ENCODE results near the gene AOPEP.

Gene AOPEP

GRCh38 chr9:94794476-94795167 lies 68.1 kb downstream of the AOPEP start:
- DNase-seq (ENCODE audit: low spot score), result no peak

GRCh38 chr9:94796687-94797086 lies 70.2 kb downstream of the AOPEP start:
- DNase-seq (ENCODE audit: low spot score), result no peak

GRCh38 chr9:94798201-94798600 lies 71.7 kb downstream of the AOPEP start:
- DNase-seq (ENCODE audit: low spot score), result no peak

GRCh38 chr9:94798708-94799107 lies 72.2 kb downstream of the AOPEP start:
- no peak for DNase-seq (ENCODE audit: low spot score)

GRCh38 chr9:94799578-94800264 lies 73.2 kb downstream of the AOPEP start:
- no peak for DNase-seq (ENCODE audit: low spot score)

GRCh38 chr9:94800424-94801117 lies 74.1 kb downstream of the AOPEP start:
- DNase-seq (ENCODE audit: low spot score), result no peak

- DNase-seq (ENCODE audit: low spot score), result no peak
Measured at GRCh38 chr9:94801234-94801633, 74.7 kb downstream of the AOPEP start.

GRCh38 chr9:94801681-94802080 lies 75.2 kb downstream of the AOPEP start:
- no peak for DNase-seq (ENCODE audit: low spot score)

- DNase-seq (ENCODE audit: low spot score), result no peak
Measured at GRCh38 chr9:94802251-94802650, 75.8 kb downstream of the AOPEP start.

- no peak for DNase-seq (ENCODE audit: low spot score)
Measured at GRCh38 chr9:94802793-94803192, 76.3 kb downstream of the AOPEP start.

- DNase-seq (ENCODE audit: low spot score), result no peak
Measured at GRCh38 chr9:94804316-94804715, 77.8 kb downstream of the AOPEP start.

- DNase-seq (ENCODE audit: low spot score), result no peak
Measured at GRCh38 chr9:94805051-94805489, 78.6 kb downstream of the AOPEP start.

- DNase-seq (ENCODE audit: low spot score), result no peak
Measured at GRCh38 chr9:94805585-94805984, 79.1 kb downstream of the AOPEP start.

GRCh38 chr9:94806307-94806893 lies 79.9 kb downstream of the AOPEP start:
- DNase-seq (ENCODE audit: low spot score), result no peak

GRCh38 chr9:94807556-94807955 lies 81.1 kb downstream of the AOPEP start:
- no peak for DNase-seq (ENCODE audit: low spot score)

- no peak for DNase-seq (ENCODE audit: low spot score)
Measured at GRCh38 chr9:94808926-94809700, 82.6 kb downstream of the AOPEP start.

- DNase-seq (ENCODE audit: low spot score), result no peak
Measured at GRCh38 chr9:94809778-94810177, 83.3 kb downstream of the AOPEP start.

GRCh38 chr9:94811074-94811473 lies 84.6 kb downstream of the AOPEP start:
- no peak for DNase-seq (ENCODE audit: low spot score)

- no peak for DNase-seq (ENCODE audit: low spot score)
Measured at GRCh38 chr9:94812343-94812742, 85.8 kb downstream of the AOPEP start.

GRCh38 chr9:94813379-94813778 lies 86.9 kb downstream of the AOPEP start:
- DNase-seq (ENCODE audit: low spot score), result no peak

- no peak for DNase-seq (ENCODE audit: low spot score)
Measured at GRCh38 chr9:94817291-94818177, 91.0 kb downstream of the AOPEP start.
